ENCODE data around the gene TOB2.
A peak's percentile ranks its signal among the peaks of the same experiment; 100 is the strongest.

Gene TOB2

GRCh38 chr22:41431656-41432055, 14.9 kb downstream of the TOB2 start:
- FAIRE-seq (no peak), DNase-seq (ENCODE audit: insufficient read length, low spot score) (no peak)
- TF ChIP-seq SPI1 (IDR thresholded peaks at IDR 0.05; ENCODE audit: low read depth, low read length), result no peak
- TF ChIP-seq POLR2AphosphoS5 (IDR thresholded peaks at IDR 0.05; ENCODE audit: low read depth, low read length), result peak; percentile 32; the same call in 1 of the 2 replicates

- no peak for FAIRE-seq
- no peak for TF ChIP-seq POU2F2 (IDR thresholded peaks at IDR 0.05; ENCODE audit: low read depth, low read length)
- TF ChIP-seq POLR2AphosphoS5 (IDR thresholded peaks at IDR 0.05; ENCODE audit: low read depth, low read length), result no peak
- no peak for TF ChIP-seq PAX5 (IDR thresholded peaks at IDR 0.05; ENCODE audit: insufficient read depth, low read length, severe bottlenecking)
- no peak for TF ChIP-seq TAF1 (IDR thresholded peaks at IDR 0.05; ENCODE audit: low read depth, low read length)
- no peak for TF ChIP-seq POLR2A (IDR thresholded peaks at IDR 0.05; ENCODE audit: low read depth, low read length)
- no peak for TF ChIP-seq SPI1 (IDR thresholded peaks at IDR 0.05; ENCODE audit: low read depth, low read length)
Measured at GRCh38 chr22:41429951-41430332, 16.7 kb downstream of the TOB2 start.

GRCh38 chr22:41429232-41429950, 17.2 kb downstream of the TOB2 start:
- DNase-seq (ENCODE audit: insufficient read length, low spot score) (no peak), FAIRE-seq (no peak)
- no peak for TF ChIP-seq TAF1 (IDR thresholded peaks at IDR 0.05; ENCODE audit: low read depth, low read length)

More at GRCh38 chr22:41429951-41430332, 16.7 kb downstream of the TOB2 start:
- no peak for DNase-seq (ENCODE audit: insufficient read length, low spot score)

- DNase-seq (ENCODE audit: insufficient read length, low spot score), result no peak
- TF ChIP-seq POLR2A (IDR thresholded peaks at IDR 0.05; ENCODE audit: low read depth, low read length) (no peak), POU2F2 (IDR thresholded peaks at IDR 0.05; ENCODE audit: low read depth, low read length) (no peak), TAF1 (IDR thresholded peaks at IDR 0.05; ENCODE audit: low read depth, low read length) (no peak), POLR2AphosphoS5 (IDR thresholded peaks at IDR 0.05; ENCODE audit: low read depth, low read length) (no peak), SPI1 (IDR thresholded peaks at IDR 0.05; ENCODE audit: low read depth, low read length) (no peak)
- FAIRE-seq, result peak; percentile 48
Measured at GRCh38 chr22:41425660-41426365, 20.8 kb downstream of the TOB2 start.

- no peak for FAIRE-seq
Measured at GRCh38 chr22:41418717-41419116, 27.9 kb downstream of the TOB2 start.

GRCh38 chr22:41417622-41418390, 28.8 kb downstream of the TOB2 start:
- FAIRE-seq (no peak), DNase-seq (ENCODE audit: insufficient read length, low spot score) (no peak)

More at GRCh38 chr22:41418717-41419116, 27.9 kb downstream of the TOB2 start:
- DNase-seq (ENCODE audit: insufficient read length, low spot score), result no peak
- no peak for TF ChIP-seq POLR2AphosphoS5 (IDR thresholded peaks at IDR 0.05; ENCODE audit: low read depth, low read length)
- TF ChIP-seq POLR2A (IDR thresholded peaks at IDR 0.05; ENCODE audit: low read depth, low read length), result no peak
- no peak for TF ChIP-seq POU2F2 (IDR thresholded peaks at IDR 0.05; ENCODE audit: low read depth, low read length)
- no peak for TF ChIP-seq SPI1 (IDR thresholded peaks at IDR 0.05; ENCODE audit: low read depth, low read length)
- TF ChIP-seq PAX5 (IDR thresholded peaks at IDR 0.05; ENCODE audit: insufficient read depth, low read length, severe bottlenecking), result no peak
- no peak for TF ChIP-seq TAF1 (IDR thresholded peaks at IDR 0.05; ENCODE audit: low read depth, low read length)

GRCh38 chr22:41415554-41415953, 31.0 kb downstream of the TOB2 start:
- no peak for DNase-seq (ENCODE audit: insufficient read length, low spot score)
- FAIRE-seq, result no peak
- TF ChIP-seq PAX5 (IDR thresholded peaks at IDR 0.05; ENCODE audit: insufficient read depth, low read length, severe bottlenecking) (no peak), POLR2AphosphoS5 (IDR thresholded peaks at IDR 0.05; ENCODE audit: low read depth, low read length) (no peak), SPI1 (IDR thresholded peaks at IDR 0.05; ENCODE audit: low read depth, low read length) (no peak), POLR2A (IDR thresholded peaks at IDR 0.05; ENCODE audit: low read depth, low read length) (no peak), POU2F2 (IDR thresholded peaks at IDR 0.05; ENCODE audit: low read depth, low read length) (no peak), TAF1 (IDR thresholded peaks at IDR 0.05; ENCODE audit: low read depth, low read length) (no peak)

More at GRCh38 chr22:41417622-41418390, 28.8 kb downstream of the TOB2 start:
- TF ChIP-seq SPI1 (IDR thresholded peaks at IDR 0.05; ENCODE audit: low read depth, low read length) (no peak), TAF1 (IDR thresholded peaks at IDR 0.05; ENCODE audit: low read depth, low read length) (no peak), POLR2A (IDR thresholded peaks at IDR 0.05; ENCODE audit: low read depth, low read length) (no peak), PAX5 (IDR thresholded peaks at IDR 0.05; ENCODE audit: insufficient read depth, low read length, severe bottlenecking) (no peak), POLR2AphosphoS5 (IDR thresholded peaks at IDR 0.05; ENCODE audit: low read depth, low read length) (no peak)

GRCh38 chr22:41411021-41411851, 35.4 kb downstream of the TOB2 start:
- FAIRE-seq (peak; percentile 62), DNase-seq (ENCODE audit: insufficient read length, low spot score) (no peak)
- TF ChIP-seq POU2F2 (IDR thresholded peaks at IDR 0.05; ENCODE audit: low read depth, low read length), result no peak
- TF ChIP-seq PAX5 (IDR thresholded peaks at IDR 0.05; ENCODE audit: insufficient read depth, low read length, severe bottlenecking), result no peak
- no peak for TF ChIP-seq SPI1 (IDR thresholded peaks at IDR 0.05; ENCODE audit: low read depth, low read length)
- no peak for TF ChIP-seq TAF1 (IDR thresholded peaks at IDR 0.05; ENCODE audit: low read depth, low read length)
- no peak for TF ChIP-seq POLR2AphosphoS5 (IDR thresholded peaks at IDR 0.05; ENCODE audit: low read depth, low read length)
- TF ChIP-seq POLR2A (IDR thresholded peaks at IDR 0.05; ENCODE audit: low read depth, low read length), result no peak

- no peak for DNase-seq (ENCODE audit: insufficient read length, low spot score)
- FAIRE-seq, result no peak
- TF ChIP-seq POLR2AphosphoS5 (IDR thresholded peaks at IDR 0.05; ENCODE audit: low read depth, low read length), result no peak
- no peak for TF ChIP-seq SPI1 (IDR thresholded peaks at IDR 0.05; ENCODE audit: low read depth, low read length)
- no peak for TF ChIP-seq POU2F2 (IDR thresholded peaks at IDR 0.05; ENCODE audit: low read depth, low read length)
- TF ChIP-seq POLR2A (IDR thresholded peaks at IDR 0.05; ENCODE audit: low read depth, low read length), result no peak
- TF ChIP-seq TAF1 (IDR thresholded peaks at IDR 0.05; ENCODE audit: low read depth, low read length), result no peak
- TF ChIP-seq PAX5 (IDR thresholded peaks at IDR 0.05; ENCODE audit: insufficient read depth, low read length, severe bottlenecking), result no peak
Measured at GRCh38 chr22:41410311-41410751, 36.3 kb downstream of the TOB2 start.

All from GM12891 (cell line).